HG02763 (cell line): Measurements from ENCODE around the gene SLC6A9.

Source experiments
- ATAC-seq: cut with Tn5 transposase; IDR thresholded peaks from one replicate; pipeline ENCODE4 v1.9.1; 2021; ENCODE audit warnings: mild to moderate bottlenecking, moderate library complexity; ENCODE audit not compliant: unreplicated experiment

The SLC6A9 gene

GRCh38 chr1:43986712-43987111 is 44.5 kb downstream of the SLC6A9 start:
- ATAC-seq, result no peak

GRCh38 chr1:43985984-43986595 is 45.2 kb downstream of the SLC6A9 start:
- ATAC-seq, result no peak

GRCh38 chr1:43984855-43985254 is 46.4 kb downstream of the SLC6A9 start:
- ATAC-seq, result no peak

- no peak for ATAC-seq
Measured at GRCh38 chr1:43983253-43983899, 47.9 kb downstream of the SLC6A9 start.

GRCh38 chr1:43982808-43983207 is 48.5 kb downstream of the SLC6A9 start:
- ATAC-seq, result no peak

- ATAC-seq, result no peak
Measured at GRCh38 chr1:43982241-43982640, 49.0 kb downstream of the SLC6A9 start.

GRCh38 chr1:43981636-43982035 is 49.6 kb downstream of the SLC6A9 start:
- ATAC-seq, result no peak

- no peak for ATAC-seq
Measured at GRCh38 chr1:43981135-43981491, 50.1 kb downstream of the SLC6A9 start.

GRCh38 chr1:43980255-43981134 is 50.8 kb downstream of the SLC6A9 start:
- no peak for ATAC-seq

GRCh38 chr1:43979528-43980254 is 51.6 kb downstream of the SLC6A9 start:
- ATAC-seq, result no peak

- ATAC-seq, result no peak
Measured at GRCh38 chr1:43979261-43979527, 52.1 kb downstream of the SLC6A9 start.

- no peak for ATAC-seq
Measured at GRCh38 chr1:43978551-43979260, 52.6 kb downstream of the SLC6A9 start, which contains the start of gene B4GALT2. TSS of gene B4GALT2 (plus strand) at chr1:43979210. CDS start at chr1:43981161, 1,951 bp downstream.

GRCh38 chr1:43978264-43978550 is 53.1 kb downstream of the SLC6A9 start:
- no peak for ATAC-seq

- ATAC-seq, result no peak
Measured at GRCh38 chr1:43977376-43978263, 53.6 kb downstream of the SLC6A9 start.

- ATAC-seq, result no peak
Measured at GRCh38 chr1:43976890-43977289, 54.4 kb downstream of the SLC6A9 start.

GRCh38 chr1:43976045-43976444 is 55.2 kb downstream of the SLC6A9 start:
- ATAC-seq, result no peak

- no peak for ATAC-seq
Measured at GRCh38 chr1:43975249-43975961, 55.9 kb downstream of the SLC6A9 start.

GRCh38 chr1:43974443-43975248 is 56.6 kb downstream of the SLC6A9 start, which contains the start of gene ATP6V0B:
TSS of gene ATP6V0B (plus strand) at chr1:43974960. CDS start at chr1:43975041, 81 bp downstream.
- ATAC-seq, result peak; percentile 68
